ENCODE results near the gene PLCD1. TPM values are rescaled to one million over a fixed set of nuclear protein-coding genes. Genes with fewer than 3 reads are reported as not detected.

The PLCD1 gene
- total RNA-seq, 1 donor from 2014 or later, result 20.7 TPM

- H3K27me3 Mint-ChIP-seq (ENCODE audit: low read depth), result no peaks in the 10 kb centered on the region
- no peak for DNase-seq (ENCODE audit: low spot score in 2 of 2, unreplicated experiment in 2 of 2)
- H3K36me3 Mint-ChIP-seq, result peaks cover 5% of the 10 kb centered on the region
- no peak overlapping the region for H3K4me3 Mint-ChIP-seq
- TF ChIP-seq, protein P1, sequence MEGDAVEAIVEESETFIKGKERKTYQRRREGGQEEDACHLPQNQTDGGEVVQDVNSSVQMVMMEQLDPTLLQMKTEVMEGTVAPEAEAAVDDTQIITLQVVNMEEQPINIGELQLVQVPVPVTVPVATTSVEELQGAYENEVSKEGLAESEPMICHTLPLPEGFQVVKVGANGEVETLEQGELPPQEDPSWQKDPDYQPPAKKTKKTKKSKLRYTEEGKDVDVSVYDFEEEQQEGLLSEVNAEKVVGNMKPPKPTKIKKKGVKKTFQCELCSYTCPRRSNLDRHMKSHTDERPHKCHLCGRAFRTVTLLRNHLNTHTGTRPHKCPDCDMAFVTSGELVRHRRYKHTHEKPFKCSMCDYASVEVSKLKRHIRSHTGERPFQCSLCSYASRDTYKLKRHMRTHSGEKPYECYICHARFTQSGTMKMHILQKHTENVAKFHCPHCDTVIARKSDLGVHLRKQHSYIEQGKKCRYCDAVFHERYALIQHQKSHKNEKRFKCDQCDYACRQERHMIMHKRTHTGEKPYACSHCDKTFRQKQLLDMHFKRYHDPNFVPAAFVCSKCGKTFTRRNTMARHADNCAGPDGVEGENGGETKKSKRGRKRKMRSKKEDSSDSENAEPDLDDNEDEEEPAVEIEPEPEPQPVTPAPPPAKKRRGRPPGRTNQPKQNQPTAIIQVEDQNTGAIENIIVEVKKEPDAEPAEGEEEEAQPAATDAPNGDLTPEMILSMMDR (IDR thresholded peaks at IDR 0.05; ENCODE audit: unreplicated experiment), result no peak
- H3K4me1 Mint-ChIP-seq, result peaks cover 15% of the 10 kb centered on the region
- H3K27ac Mint-ChIP-seq, result no peak overlapping the region
- H3K9me3 Mint-ChIP-seq, result no peaks in the 10 kb centered on the region
Measured at GRCh38 chr3:38002940-38003339, 26.5 kb downstream of the PLCD1 start.

GRCh38 chr3:38002291-38002876, 27.1 kb downstream of the PLCD1 start:
- no peak overlapping the region for H3K4me3 Mint-ChIP-seq
- peaks cover 15% of the 10 kb centered on the region for H3K4me1 Mint-ChIP-seq
- no peaks in the 10 kb centered on the region for H3K27me3 Mint-ChIP-seq (ENCODE audit: low read depth)
- TF ChIP-seq, protein P1 (IDR thresholded peaks at IDR 0.05; ENCODE audit: unreplicated experiment), result no peak
- H3K36me3 Mint-ChIP-seq, result peaks cover 5% of the 10 kb centered on the region
- no peak for DNase-seq (ENCODE audit: low spot score in 2 of 2, unreplicated experiment in 2 of 2)
- no peak overlapping the region for H3K27ac Mint-ChIP-seq
- H3K9me3 Mint-ChIP-seq, result no peaks in the 10 kb centered on the region

DNA sequence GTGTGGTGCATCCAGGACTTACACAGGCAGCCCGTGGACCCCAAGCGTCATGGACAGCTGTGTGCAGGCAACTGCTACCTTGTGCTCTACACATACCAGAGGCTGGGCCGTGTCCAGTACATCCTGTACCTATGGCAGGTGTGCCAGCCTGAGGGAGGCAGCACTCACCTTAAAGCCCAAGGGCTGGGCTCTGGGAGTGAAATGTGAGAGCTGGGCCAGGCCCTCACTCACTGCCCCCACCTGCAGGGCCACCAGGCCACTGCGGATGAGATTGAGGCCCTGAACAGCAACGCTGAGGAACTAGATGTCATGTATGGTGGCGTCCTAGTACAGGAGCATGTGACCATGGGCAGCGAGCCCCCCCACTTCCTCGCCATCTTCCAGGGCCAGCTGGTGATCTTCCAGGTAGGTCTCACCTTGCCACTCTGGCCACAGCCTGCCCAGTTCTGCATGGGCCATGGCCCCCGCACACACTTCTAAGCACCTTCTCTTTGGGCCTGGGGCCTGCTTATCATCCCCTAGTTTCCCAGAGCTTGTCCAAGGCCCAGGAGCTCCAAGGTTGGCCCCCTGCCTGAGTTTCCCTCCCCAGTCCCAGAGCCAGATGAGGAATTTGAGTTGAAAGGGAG, 27.9 kb downstream of the PLCD1 start:
- TF ChIP-seq, protein P1 (IDR thresholded peaks at IDR 0.05; ENCODE audit: unreplicated experiment), result no peak
- Mint-ChIP-seq H3K4me1 (peaks cover 15% of the 10 kb centered on the region), H3K27me3 (ENCODE audit: low read depth) (no peaks in the 10 kb centered on the region), H3K4me3 (no peak overlapping the region), H3K36me3 (peaks cover 5% of the 10 kb centered on the region), H3K9me3 (no peaks in the 10 kb centered on the region), H3K27ac (no peak overlapping the region)
- DNase-seq (ENCODE audit: low spot score in 2 of 2, unreplicated experiment in 2 of 2), result peak in 1 of 2 experiments; percentile 10

DNA sequence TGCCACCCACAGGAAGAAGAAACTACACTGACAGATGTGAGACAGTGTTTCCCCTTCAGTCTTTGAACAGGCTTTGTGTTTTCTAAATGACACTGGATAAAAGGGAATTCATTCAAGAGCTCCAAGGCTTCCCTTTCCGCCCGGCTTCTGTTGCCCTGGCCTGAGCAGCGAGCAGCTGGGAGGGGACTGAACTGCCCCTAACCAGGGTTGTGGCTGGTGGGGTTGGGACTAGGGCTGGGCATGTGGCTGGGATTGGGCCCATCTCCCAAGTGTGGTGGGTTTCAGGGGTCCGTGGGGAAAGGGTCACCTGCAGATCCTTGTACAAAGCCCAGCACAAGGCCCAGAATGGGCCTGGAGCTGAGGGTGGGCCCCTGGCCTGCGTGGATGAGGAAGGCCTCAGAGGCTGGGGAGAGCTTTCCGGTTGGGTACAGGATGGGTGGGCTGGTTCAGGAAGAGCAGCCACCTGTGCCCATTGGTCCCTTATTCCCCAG, 28.4 kb downstream of the PLCD1 start:
- Mint-ChIP-seq H3K27me3 (ENCODE audit: low read depth) (no peaks in the 10 kb centered on the region), H3K9me3 (no peaks in the 10 kb centered on the region), H3K4me1 (peaks cover 15% of the 10 kb centered on the region), H3K27ac (no peak overlapping the region), H3K36me3 (peaks cover 5% of the 10 kb centered on the region), H3K4me3 (no peak overlapping the region)
- peak in 1 of 2 experiments; percentile 6 for DNase-seq (ENCODE audit: low spot score in 2 of 2, unreplicated experiment in 2 of 2)
- TF ChIP-seq, protein P1 (IDR thresholded peaks at IDR 0.05; ENCODE audit: unreplicated experiment), result no peak

GRCh38 chr3:38000242-38000916, 29.1 kb downstream of the PLCD1 start:
- Mint-ChIP-seq H3K27me3 (ENCODE audit: low read depth) (no peaks in the 10 kb centered on the region), H3K27ac (no peak overlapping the region), H3K4me1 (peaks cover 15% of the 10 kb centered on the region), H3K36me3 (peaks cover 3% of the 10 kb centered on the region), H3K9me3 (no peaks in the 10 kb centered on the region), H3K4me3 (no peak overlapping the region)
- DNase-seq (ENCODE audit: low spot score in 2 of 2, unreplicated experiment in 2 of 2), result no peak
- TF ChIP-seq, protein P1 (IDR thresholded peaks at IDR 0.05; ENCODE audit: unreplicated experiment), result no peak
